B cell (primary cell): ENCODE measurements around the gene AKR1C4.
"Not testable (repeated sequence)": the region's sequence is repeated elsewhere in the genome, so short reads cannot be mapped to it uniquely, and the experiment has no call there.

Experiments used
- CTCF ChIP-seq: fragments of 200-600 bp; IDR thresholded peaks from one replicate; pipeline ENCODE4 v1.8.0; 2022; ENCODE audit warnings: antibody characterized with exemption, mild to moderate bottlenecking
- EZH2 ChIP-seq: IDR thresholded peaks from 2 replicates; pipeline ENCODE4 v1.6.1; 2012; ENCODE audit warnings: borderline replicate concordance, low read depth, mild to moderate bottlenecking, moderate library complexity, low read length; ENCODE audit not compliant: insufficient read depth, poor library complexity, severe bottlenecking

- TF ChIP-seq CTCF, EZH2: not testable (repeated sequence)
Observed at GRCh38 chr10:5257768-5258167, 61.1 kb downstream of the AKR1C4 start.
